ENCODE results near the gene OR6B1.

GRCh38 chr7:143960813-143961610 lies 39.1 kb upstream of the OR6B1 start:
- TF ChIP-seq, protein P1, sequence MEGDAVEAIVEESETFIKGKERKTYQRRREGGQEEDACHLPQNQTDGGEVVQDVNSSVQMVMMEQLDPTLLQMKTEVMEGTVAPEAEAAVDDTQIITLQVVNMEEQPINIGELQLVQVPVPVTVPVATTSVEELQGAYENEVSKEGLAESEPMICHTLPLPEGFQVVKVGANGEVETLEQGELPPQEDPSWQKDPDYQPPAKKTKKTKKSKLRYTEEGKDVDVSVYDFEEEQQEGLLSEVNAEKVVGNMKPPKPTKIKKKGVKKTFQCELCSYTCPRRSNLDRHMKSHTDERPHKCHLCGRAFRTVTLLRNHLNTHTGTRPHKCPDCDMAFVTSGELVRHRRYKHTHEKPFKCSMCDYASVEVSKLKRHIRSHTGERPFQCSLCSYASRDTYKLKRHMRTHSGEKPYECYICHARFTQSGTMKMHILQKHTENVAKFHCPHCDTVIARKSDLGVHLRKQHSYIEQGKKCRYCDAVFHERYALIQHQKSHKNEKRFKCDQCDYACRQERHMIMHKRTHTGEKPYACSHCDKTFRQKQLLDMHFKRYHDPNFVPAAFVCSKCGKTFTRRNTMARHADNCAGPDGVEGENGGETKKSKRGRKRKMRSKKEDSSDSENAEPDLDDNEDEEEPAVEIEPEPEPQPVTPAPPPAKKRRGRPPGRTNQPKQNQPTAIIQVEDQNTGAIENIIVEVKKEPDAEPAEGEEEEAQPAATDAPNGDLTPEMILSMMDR (IDR thresholded peaks at IDR 0.05) = no peak
- TF ChIP-seq ZFX (IDR thresholded peaks at IDR 0.05; ENCODE audit: borderline replicate concordance) = no peak

All from 22Rv1 (cell line).